Activated T-cell treated with anti-CD3 and anti-CD28 coated beads for 1 hour (primary cell): ENCODE results near the gene NSG2.
"Not testable (repeated sequence)": the region's sequence is repeated elsewhere in the genome, so short reads cannot be mapped to it uniquely, and the experiment has no call there.

Experiments
- DNase-seq: peaks from one replicate; pipeline ENCODE4 v3.0.0-alpha.2; 2020; ENCODE audit warnings: low read depth

The NSG2 gene

DNA sequence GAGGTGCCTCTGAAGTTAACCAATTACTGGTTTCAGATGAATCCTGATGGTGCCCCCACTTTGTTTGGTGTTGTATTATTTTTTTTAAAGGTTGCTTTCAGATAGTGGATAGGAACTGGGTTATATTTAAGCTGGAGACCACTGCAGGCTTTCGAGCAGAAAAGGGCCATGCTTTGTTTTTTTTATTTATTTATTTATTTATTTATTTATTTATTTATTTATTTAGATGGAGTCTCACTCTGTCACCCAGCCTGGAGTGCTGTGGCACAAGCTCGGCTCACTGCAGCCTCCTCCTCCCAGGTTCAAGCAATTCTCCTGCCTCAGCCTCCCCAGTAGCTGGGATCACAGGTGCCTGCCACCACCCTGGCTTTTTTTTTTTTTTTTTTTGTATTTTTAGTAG is 57.1 kb downstream of the NSG2 start:
- DNase-seq: not testable (repeated sequence)

DNA sequence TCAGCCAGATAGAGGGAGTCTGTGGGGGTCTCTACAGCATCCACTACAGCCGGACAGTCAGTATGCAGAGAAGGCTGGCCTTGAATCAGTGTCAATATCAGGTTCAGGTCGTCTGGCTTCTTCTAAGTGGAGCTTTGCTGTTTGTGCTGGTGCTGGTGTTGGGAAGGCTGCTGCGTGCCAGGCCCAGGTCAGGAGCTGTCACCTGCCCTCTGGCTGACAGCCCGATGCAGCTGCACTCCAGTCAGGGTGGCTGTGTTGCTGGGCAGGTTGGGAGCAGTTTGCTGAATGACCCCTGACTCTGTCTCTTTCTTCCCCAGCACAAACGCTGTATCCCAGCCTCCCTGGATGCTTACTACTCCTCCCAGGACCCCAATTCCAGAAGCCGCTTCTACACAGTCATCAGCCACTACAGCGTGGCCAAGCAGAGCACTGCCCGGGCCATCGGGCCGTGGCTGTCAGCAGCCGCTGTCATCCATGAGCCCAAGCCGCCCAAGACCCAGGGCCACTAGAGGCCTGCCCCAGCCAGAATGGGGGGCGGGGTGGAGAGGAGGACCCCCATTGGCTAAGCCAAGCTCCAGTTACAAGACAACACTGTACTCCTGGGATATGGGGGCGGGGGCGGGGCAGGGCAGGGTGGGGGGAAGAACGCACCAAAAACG is 61.6 kb downstream of the NSG2 start:
- DNase-seq: no peak

DNA sequence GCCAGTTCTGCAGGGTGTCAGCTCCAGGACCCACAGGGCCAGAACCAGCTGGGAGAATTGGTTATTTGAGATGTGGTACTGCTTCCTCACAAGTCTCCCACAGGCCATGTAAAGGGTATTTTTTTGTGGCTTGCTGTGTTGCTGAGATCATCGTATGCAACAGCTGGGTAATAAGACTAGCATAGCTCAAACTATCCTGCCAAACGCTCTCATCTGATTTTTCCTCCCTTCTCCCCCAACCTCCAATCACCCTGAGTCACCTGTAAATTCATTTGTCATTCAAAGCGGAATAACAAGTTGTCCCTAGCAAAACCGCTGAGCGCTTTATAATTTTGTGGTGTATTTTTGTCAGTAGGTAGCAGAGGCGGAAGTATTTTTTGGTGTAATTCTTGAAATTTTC is 63.2 kb downstream of the NSG2 start:
- DNase-seq: no peak

DNA sequence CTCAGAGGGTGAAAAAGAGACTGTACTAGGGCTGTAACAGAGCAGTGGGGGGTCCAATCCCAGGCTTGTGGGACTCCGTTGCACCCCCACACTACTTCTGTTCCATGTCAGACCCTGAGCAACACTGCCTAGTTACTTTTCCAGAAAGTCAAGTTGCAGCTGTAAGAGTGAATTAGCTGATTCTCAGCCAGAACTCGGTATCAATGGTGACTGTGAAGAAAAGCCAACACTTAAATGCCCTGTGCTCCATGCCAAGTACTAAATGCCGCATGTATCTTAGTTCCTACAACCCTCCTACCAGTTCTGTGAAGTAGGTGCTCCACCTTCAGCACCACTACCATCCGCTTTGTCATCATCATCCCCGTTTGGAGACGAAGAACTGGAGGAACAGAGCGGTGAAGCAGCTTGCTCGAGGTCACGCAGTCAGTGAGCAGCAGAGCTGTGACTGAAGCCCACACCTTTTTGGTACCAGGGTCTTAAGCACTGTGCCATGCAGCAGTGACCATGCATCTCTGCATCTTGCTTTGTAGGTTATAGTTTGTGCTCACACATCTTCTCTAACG is 64.3 kb downstream of the NSG2 start:
- DNase-seq: no peak

DNA sequence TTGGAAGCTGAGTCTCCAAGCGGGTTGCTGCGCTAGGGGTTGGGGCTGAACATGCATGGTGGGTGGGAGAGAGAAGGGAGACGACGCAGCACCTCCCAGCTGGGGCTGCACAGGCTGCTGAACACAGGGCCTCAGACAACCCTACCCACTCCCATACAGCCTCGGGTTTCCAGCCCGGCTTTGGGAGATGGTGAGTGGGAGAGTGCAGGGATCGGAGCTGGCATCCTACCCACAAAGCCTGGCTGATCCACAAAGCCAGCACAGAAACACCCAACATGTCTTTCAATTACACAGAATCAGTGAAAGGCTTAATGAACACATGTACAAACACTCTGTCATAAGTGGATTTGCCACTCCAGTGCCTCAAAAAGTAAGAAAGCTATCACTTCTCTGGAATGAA is 64.8 kb downstream of the NSG2 start:
- DNase-seq: no peak

DNA sequence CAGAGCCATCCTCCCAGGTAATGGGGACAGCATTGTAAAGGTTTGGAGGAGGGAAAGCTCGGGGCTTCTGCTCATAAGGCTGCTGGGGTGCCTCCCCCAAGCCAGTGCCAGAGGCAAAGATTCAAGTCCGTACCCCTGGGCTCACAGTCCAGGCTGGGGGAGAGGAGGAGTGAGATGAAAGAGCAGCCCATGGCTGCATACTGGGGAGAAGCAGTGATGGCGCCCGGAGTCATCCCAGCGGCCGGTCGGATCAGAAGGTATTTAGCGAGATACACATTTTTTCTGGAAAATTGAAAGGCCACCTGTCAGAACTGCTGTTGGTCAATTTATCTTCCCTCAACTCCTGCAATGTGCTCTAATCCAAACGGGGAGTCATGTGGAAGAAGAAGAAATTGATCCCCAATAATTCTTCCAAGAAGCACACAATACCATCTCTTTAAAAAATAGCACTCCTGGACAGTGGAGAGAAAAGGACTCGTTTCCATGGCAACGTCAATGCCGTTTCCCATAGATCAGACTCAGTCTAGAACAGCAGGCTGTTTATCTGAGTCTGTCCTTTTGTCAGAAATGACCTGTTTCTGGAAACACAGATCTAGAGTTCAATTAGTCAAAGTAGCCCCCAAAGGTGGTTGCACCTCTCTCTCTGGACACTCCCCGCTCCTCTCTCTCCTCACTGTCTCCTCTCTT is 65.9 kb downstream of the NSG2 start:
- DNase-seq: no peak

DNA sequence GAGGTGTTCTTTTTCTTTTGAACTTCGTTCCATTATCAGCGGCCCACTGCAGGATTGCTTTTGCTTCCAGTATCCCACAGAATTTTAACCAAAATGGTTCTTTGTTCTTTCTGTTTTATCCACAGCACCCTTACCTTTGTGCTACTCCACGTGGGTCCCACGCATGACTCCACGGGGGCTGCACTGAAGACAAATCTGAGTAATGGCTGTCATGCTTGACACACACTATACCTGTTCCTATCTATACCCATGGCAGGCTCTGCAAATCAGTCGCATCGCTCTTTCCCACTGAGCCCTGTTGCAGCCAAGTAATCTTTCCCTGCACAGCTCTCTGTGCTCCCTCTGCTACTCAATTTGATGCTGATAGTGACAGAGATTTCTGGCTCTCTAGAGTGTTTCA is 69.7 kb downstream of the NSG2 start:
- no peak for DNase-seq

DNA sequence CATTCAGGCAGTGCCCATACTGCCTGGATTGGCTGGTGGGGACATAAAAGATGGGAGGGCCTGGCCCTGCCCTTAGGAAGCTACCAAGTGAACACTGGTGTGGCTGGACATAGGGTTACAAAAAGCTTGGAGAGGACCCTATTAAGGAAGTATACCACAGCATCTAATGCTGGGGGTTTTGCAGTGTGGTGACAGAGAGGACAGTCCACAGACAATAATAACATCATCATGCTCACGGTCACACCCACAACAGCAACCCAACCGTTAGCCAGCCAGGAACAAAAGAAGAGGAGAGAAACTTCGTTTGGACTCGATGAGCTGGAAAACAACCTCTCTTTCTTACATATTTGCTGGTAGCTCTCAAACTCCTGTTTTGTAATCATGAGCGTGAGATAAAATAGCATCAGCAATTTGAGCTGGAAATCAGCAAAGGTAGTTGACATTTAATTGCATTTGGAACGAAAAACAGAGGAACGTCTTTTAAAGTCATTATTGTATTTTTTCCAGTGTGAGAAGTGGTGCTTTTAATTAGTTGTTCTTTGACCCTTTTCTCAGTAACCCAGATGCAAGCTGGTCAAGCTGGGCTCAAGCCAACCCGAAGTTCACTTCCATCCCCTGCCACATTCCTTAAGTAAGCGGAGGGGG is 73.4 kb downstream of the NSG2 start:
- DNase-seq: no peak

DNA sequence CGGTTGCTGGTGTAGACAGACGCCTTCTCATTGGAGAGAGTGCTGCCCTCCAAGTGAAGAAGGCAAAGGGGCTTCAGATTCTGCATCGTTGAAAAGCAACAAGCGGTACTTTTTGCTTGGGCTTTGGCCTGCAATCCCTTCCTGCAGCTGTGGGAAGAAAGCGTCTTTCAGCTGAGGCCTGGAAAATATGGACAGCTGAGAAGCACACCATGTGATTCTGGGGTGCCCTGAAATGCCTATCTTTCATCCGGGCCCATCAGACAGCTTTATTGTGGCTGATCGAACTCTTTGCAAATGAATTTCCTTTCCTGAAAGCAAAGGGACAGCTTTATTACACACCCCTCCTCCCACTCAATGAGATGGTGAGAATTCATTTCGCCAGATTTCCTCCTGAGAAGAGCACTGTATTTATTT is 74.0 kb downstream of the NSG2 start:
- DNase-seq: no peak

DNA sequence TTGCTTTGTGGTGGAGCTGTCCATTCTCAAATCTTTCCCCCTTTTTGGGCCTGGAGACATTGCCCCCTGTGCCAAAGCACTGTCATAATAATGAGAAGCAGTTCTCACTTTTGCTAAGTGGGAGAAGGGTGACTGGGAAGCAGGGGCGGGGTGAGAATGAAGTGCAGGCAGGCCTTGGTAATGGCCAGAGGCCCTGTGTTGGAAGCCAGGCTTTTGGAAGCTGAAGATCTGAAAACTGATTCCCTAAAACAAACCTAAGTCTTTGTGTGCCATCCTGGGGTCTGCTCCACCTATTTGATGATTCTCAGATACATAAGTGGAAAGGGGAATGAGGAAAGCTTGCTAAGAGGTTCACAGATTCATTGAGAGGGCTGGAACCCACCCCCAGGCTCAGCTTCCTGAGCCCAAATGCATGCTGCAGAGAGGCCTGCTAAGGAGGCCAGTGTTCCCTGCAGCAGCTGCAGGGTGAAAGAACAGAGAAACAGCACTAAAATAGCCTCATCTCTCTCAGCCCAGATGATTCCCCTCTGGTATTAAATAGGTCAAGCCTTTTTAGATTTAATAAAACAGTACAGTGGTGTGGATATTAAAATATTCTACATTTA is 75.0 kb downstream of the NSG2 start:
- DNase-seq: no peak

DNA sequence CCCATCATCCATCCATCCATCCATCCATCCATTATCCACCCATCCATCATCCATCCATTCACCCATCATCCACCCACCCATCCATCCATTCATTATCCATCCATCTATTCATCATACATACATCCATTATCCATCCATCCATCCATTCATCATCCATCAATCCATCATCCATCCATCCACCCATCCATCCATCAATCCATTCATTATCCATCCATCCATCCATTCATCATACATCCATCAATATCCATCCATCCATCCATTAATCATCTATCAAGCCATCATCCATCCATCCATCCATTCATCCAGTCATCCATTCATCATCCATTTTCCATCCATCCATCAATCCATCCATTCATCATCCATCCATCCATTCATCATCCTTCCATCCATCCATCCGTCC is 89.0 kb downstream of the NSG2 start:
- no peak for DNase-seq

DNA sequence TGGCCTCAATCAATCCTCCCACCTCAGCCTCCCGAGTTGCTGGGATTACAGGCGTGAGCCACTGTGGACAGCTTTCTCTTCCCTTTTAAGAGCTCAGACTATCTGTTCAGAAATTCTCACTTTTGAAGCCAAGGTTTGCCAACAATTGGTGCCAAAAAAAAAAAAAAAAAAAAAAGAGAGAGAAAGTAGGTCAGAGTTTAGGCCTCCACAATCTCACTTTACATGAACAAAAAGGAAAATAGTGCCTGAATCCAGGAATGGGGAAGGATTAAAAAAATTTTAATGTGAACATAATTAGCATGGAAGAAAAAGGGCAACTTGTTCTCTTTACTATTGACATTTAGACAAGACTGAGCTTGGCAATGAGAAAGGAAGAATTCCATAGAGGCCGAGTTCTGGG is 94.1 kb downstream of the NSG2 start:
- no peak for DNase-seq

DNA sequence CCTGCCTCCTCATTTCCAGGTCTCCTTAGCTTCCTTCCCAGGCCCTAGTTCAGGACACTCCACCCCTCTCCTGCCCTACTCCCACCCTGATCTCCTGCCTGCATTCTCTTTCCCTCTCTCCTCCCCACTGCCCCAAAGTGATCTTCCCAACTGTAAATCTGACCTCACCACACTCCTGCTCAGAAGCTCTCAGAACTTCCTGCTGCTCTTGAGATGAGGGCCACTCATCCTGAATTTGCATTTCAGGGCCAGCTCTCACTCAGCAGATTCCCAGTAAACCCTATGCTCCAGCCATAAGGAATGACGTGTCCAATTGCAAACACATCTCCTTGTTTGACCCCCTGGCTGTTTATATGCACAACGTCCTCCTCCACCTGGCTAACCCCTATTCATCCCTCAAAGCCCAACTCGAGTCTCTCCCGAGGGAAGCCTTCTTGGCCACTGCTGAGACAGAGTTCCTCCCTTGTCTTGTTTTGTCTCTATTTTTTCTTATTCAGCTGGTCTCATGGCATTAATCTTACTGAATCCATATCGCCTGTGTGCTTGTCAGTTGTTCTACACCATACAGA is 95.0 kb downstream of the NSG2 start:
- no peak for DNase-seq

DNA sequence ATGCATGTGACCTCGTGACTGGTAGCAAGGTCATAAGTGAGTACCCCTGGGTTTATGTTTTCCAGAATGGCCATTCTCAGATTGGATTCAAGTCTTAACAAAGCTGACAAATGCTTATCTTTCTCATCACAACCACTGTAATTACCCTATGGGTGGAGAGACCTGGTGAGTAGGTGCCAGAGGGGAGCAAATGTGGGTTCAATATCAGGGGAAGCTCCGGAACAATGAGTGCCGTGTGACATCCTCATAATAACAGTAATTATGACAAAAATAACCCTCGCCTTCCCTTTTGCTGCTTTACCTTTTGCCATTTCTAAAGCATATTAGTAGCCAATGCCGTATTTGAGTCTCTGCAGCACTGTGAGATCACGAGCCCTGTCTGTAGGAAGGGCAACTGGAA is 95.9 kb downstream of the NSG2 start:
- DNase-seq: no peak

DNA sequence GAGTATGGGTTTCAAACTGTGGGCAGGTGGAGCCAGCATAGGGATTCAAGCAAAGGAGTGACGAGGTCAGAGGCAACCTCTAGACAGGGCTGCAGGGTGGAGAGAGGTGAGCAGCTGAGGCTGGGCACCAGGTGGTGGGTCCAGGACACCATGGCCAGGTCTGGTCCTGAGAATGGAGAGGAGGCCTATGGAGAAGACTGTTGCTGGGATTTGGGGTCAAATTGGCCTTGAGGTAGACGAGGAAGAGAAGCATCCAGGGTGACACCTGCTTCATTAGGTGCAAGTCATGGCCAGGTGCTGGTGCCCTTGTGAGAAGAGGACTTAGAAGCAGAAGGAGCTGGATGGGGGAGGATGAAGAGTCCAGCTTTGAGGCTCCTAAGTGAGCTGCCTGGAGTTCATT is 99.6 kb downstream of the NSG2 start:
- DNase-seq: no peak

DNA sequence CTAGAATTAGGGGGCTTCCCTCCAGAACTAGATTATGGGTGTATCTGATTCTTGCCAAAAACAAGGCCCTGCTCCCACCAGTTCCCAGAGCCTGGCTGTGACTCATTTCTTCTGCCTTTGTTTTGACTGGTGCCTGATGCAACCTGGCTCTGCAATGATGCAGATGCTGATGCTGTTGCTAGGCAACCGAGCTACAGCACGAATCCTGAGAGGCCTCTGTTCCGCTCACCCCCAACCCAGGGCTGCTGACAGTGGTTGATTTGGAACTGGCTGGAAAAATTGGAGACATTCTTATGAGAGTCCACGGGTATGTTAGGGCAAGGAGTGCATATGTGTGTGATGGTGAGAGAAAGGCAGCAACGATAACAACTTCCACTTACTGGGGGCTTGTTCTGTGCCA is 100.3 kb downstream of the NSG2 start:
- no peak for DNase-seq

DNA sequence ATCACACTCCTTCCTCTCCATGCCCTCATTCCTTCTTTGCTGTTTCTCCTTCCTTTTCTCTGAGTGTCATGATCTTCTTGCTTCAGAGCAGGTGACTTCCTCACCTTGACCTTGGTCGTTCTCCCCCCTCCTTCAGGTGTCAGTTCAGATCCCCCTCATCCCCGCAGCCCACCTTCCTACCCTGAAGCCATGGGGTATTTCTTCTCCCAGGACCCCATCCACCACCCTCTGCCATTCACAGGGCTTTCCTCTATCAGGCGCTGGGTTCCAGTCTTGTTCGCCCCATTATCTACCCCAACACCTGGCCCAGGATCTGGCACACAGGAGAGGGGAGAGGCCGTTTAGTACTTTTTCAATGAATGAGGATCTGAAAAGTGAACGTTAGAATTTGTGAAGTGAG is 101.0 kb downstream of the NSG2 start:
- DNase-seq: no peak

DNA sequence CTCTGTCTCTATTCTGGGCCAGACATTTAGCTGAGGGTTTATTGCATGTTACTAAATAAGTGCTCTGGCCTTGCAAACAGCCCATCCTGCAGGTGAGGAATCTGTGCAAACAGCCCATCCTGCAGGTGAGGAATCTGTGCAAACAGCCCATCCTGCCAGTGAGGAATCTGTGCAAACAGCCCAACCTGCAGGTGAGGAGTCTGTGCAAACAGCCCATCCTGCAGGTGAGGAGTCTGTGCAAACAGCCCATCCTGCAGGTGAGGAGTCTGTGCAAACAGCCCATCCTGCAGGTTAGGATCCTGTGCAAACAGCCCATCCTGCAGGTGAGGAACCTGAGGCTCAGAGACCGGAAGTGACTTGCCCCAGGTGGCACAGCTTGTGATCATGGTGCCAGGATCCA is 101.5 kb downstream of the NSG2 start:
- DNase-seq: not testable (repeated sequence)

DNA sequence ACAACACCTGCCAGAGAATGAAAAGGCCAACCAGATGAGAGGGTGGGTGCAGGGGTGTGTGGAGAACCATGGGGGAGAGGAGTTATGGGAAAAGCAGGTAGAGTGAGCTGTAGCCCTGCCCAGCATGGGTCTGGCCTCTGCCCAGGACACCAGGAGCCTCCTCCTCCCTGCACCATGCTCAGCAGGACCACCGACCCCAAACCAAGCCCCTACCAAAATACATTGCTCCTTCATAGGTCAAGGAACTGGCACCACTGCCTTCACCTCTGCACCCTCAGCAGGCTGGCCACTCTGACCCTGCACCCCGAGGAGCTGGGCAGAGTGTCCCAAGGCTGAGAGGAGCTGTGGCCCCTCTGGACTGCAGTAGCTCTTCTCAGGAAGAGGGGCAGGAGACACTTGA is 102.0 kb downstream of the NSG2 start:
- DNase-seq: no peak

DNA sequence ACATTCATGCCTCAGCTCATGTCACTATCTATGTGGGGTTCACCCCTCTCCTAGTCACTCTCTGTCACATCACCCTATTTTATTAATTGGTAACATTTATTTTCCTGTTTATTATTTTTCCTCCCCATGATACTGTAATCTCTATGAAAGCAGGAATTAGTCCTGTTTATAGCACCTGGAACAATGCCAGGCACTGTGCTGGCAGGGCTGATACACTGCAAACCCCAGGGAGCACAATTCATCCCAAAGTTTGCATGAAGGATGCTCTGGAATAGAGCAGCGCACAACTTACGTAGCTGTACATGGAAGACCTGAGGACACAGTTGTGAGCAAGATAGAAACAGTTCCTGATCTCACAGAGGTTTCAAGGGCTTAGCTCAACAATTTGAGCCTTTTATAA is 103.2 kb downstream of the NSG2 start:
- no peak for DNase-seq

DNA sequence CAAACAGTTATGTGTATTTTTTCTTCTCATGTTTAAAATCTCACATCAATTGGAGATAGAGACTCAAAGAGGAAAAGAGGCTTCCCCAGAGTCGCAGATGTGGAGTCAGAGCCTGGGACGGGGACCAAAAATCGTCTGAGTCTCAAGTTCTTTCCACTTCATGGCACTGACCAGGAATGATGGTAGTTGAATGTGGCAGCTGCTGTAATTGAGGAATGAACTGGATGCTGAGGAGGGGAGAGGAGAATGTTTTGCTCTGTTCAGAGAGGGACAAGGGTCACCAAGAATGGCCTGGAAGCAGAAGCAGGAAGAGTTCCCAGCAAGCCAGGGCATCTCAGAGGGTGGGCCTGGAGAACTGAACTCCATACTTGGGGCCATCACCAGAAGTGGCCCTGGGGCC is 103.9 kb downstream of the NSG2 start:
- no peak for DNase-seq

DNA sequence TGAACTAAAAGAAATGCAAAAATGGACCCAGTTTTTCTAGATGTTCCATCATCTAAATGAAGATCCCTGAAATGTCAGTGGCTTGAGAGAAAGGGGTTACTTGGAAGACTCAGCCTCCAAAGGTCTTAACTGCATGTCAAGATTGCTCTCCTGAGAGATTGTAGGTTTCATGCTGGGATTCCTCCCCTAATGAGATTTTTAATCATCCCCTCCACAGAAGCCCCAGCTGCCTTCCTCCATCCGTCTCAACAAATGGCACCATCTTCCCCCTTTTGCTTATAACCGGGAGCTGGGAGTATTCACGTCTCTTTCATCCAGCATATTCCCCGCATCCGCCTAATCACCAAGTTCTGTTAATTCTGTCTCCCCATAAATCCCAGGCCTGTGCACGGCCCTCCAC is 104.5 kb downstream of the NSG2 start:
- DNase-seq: no peak
